HepG2 (cell line): ENCODE results near the gene CYP26A1. TPM values are rescaled to one million over a fixed set of nuclear protein-coding genes. Genes with fewer than 3 reads are reported as not detected.
A peak's percentile ranks its signal among the peaks of the same experiment; 100 is the strongest.

Source experiments
- MTA3 ChIP-seq: sonication (generic); formaldehyde crosslinking; IDR thresholded peaks from 2 replicates; pipeline ENCODE4 v1.4.0; 2020; ENCODE audit warnings: missing genetic modification reagents
- NFE2L2 ChIP-seq: fragments of 150-350 bp; IDR thresholded peaks from 2 replicates; pipeline ENCODE4 v1.6.1; 2014; ENCODE audit warnings: low read length
- NR2F1 ChIP-seq, 2 experiments: fragments of 450-650 bp in 1 of 2; formaldehyde crosslinking in 1 of 2; IDR thresholded peaks; 2 replicates each; pipeline versions ENCODE4 v1.5.0 to v1.6.1; 2016 to 2020; ENCODE audit warnings: mild to moderate bottlenecking in 1 of 2, missing compliant biosample characterization in 1 of 2, missing genetic modification reagents in 1 of 2, moderate library complexity in 1 of 2
- TRIM24 ChIP-seq: sonication (generic); formaldehyde crosslinking; IDR thresholded peaks from 2 replicates; pipeline ENCODE4 v1.8.0; 2022; ENCODE audit warnings: mild to moderate bottlenecking, missing genetic modification reagents
- ZBTB25 ChIP-seq: IDR thresholded peaks from 2 replicates; pipeline ENCODE4 v1.6.1; 2018; ENCODE audit warnings: missing genetic modification reagents
- ZMAT5 ChIP-seq: sonication (generic); formaldehyde crosslinking; IDR thresholded peaks from 2 replicates; pipeline ENCODE4 v1.5.0; 2020; ENCODE audit warnings: mild to moderate bottlenecking, low read depth, missing genetic modification reagents, borderline replicate concordance
- ZNF124 ChIP-seq: sonication (generic); formaldehyde crosslinking; IDR thresholded peaks from 2 replicates; pipeline ENCODE4 v1.4.0; 2020; ENCODE audit warnings: missing genetic modification reagents
- ZNF280B ChIP-seq: sonication (generic); formaldehyde crosslinking; IDR thresholded peaks from 2 replicates; pipeline ENCODE4 v1.5.0; 2020; ENCODE audit warnings: missing genetic modification reagents, mild to moderate bottlenecking, borderline replicate concordance
- ZNF335 ChIP-seq: sonication (generic); formaldehyde crosslinking; IDR thresholded peaks from 2 replicates; pipeline ENCODE4 v1.4.0; 2020; ENCODE audit warnings: missing genetic modification reagents
- ZNF510 ChIP-seq: sonication (generic); formaldehyde crosslinking; IDR thresholded peaks from 2 replicates; pipeline ENCODE4 v1.4.0; 2020; ENCODE audit warnings: low read depth, mild to moderate bottlenecking, missing genetic modification reagents
- ZNF605 ChIP-seq: sonication (generic); formaldehyde crosslinking; IDR thresholded peaks from 2 replicates; pipeline ENCODE4 v1.8.0; 2022; ENCODE audit warnings: mild to moderate bottlenecking, missing genetic modification reagents
- ZNF776 ChIP-seq: sonication (generic); formaldehyde crosslinking; IDR thresholded peaks from 2 replicates; pipeline ENCODE4 v1.4.0; 2020; ENCODE audit warnings: mild to moderate bottlenecking, missing genetic modification reagents
- ZZZ3 ChIP-seq: sonication (generic); formaldehyde crosslinking; IDR thresholded peaks from 2 replicates; pipeline ENCODE4 v1.4.0; 2020; ENCODE audit warnings: missing genetic modification reagents, mild to moderate bottlenecking, borderline replicate concordance
- polyA plus RNA-seq, 8 experiments: library from polyadenylated mRNA; depleted of rRNA in 3 of 8; stranded (reverse) in 7 of 8; unstranded in 1 of 8; fragments of >200 nt; fragmentation: Illumina TruSeq in 4 of 8; extraction: Trizol in 4 of 8; gene quantifications; 2 replicates each; pipeline versions ENCODE4 v1.2.1 to v1.2.3, GENCODE V29; 2011 to 2016; ENCODE audit warnings: low read depth in 4 of 8, missing spikeins in 1 of 8, mixed read lengths in 1 of 8; ENCODE audit not compliant: insufficient read depth in 1 of 8
- total RNA-seq, 5 experiments: library from RNA; depleted of rRNA; stranded (reverse); fragments of >200 nt; fragmentation: Illumina TruSeq; extraction: Trizol; gene quantifications; 2 replicates each; pipeline ENCODE4 v1.2.3, GENCODE V29; 2016; ENCODE audit warnings: low read depth in 1 of 5
- TF ChIP-seq, protein P1 (sequence below): sonication (generic); formaldehyde crosslinking; IDR thresholded peaks from 2 replicates; pipeline ENCODE4 v1.9.0; 2021; ENCODE audit warnings: missing genetic modification reagents, mild to moderate bottlenecking, borderline replicate concordance
- TF ChIP-seq, protein P2 (sequence below): sonication (generic); formaldehyde crosslinking; conservative IDR thresholded peaks from 2 replicates; pipeline ENCODE4 v1.8.1; 2023; ENCODE audit warnings: missing genetic modification reagents
- TF ChIP-seq, protein P3 (sequence below): sonication (generic); formaldehyde crosslinking; IDR thresholded peaks from 2 replicates; pipeline ENCODE4 v1.9.0; 2021; ENCODE audit warnings: missing genetic modification reagents, borderline replicate concordance
- TF ChIP-seq, protein P4 (sequence below): sonication (generic); formaldehyde crosslinking; IDR thresholded peaks from 2 replicates; pipeline ENCODE4 v1.8.1; 2023; ENCODE audit warnings: mild to moderate bottlenecking, missing genetic modification reagents, borderline replicate concordance
- TF ChIP-seq, protein P5 (sequence below), 2 experiments: sonication (generic) in 1 of 2; formaldehyde crosslinking in 1 of 2; IDR thresholded peaks; 2 replicates each; pipeline versions ENCODE4 v1.4.0 to v1.6.1; 2018 to 2020; ENCODE audit warnings: missing genetic modification reagents in 2 of 2, borderline replicate concordance in 1 of 2, low read depth in 1 of 2, mild to moderate bottlenecking in 1 of 2, missing biosample characterization in 1 of 2

Gene CYP26A1
- total and polyA plus RNA-seq, 2 of the 13 experiments (the other 11 are each of a cell fraction or from before 2014, with no cell fraction given), result 0.15 TPM; not detected in 1

GRCh38 chr10:93106631-93107072 is 33.0 kb downstream of the CYP26A1 start (continued):
- TF ChIP-seq, protein P1, sequence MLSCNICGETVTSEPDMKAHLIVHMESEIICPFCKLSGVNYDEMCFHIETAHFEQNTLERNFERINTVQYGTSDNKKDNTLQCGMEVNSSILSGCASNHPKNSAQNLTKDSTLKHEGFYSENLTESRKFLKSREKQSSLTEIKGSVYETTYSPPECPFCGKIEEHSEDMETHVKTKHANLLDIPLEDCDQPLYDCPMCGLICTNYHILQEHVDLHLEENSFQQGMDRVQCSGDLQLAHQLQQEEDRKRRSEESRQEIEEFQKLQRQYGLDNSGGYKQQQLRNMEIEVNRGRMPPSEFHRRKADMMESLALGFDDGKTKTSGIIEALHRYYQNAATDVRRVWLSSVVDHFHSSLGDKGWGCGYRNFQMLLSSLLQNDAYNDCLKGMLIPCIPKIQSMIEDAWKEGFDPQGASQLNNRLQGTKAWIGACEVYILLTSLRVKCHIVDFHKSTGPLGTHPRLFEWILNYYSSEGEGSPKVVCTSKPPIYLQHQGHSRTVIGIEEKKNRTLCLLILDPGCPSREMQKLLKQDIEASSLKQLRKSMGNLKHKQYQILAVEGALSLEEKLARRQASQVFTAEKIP (CRISPR knock-in tag), result no peak
- TF ChIP-seq, protein P2, sequence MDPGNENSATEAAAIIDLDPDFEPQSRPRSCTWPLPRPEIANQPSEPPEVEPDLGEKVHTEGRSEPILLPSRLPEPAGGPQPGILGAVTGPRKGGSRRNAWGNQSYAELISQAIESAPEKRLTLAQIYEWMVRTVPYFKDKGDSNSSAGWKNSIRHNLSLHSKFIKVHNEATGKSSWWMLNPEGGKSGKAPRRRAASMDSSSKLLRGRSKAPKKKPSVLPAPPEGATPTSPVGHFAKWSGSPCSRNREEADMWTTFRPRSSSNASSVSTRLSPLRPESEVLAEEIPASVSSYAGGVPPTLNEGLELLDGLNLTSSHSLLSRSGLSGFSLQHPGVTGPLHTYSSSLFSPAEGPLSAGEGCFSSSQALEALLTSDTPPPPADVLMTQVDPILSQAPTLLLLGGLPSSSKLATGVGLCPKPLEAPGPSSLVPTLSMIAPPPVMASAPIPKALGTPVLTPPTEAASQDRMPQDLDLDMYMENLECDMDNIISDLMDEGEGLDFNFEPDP (CRISPR knock-in tag), result no peak
- TF ChIP-seq ZNF280B (CRISPR knock-in tag) (no peak), ZNF776 (CRISPR knock-in tag) (no peak), ZNF124 (CRISPR knock-in tag) (no peak; the same call in 1 of the 2 replicates), MTA3 (CRISPR knock-in tag) (no peak), ZZZ3 (CRISPR knock-in tag) (no peak), TRIM24 (no peak), ZBTB25 (CRISPR knock-in tag) (no peak; the same call in 1 of the 2 replicates), ZNF605 (CRISPR knock-in tag) (no peak), ZNF510 (no peak), ZNF335 (CRISPR knock-in tag) (no peak), NFE2L2 (no peak), NR2F1 (CRISPR knock-in tag; IDR thresholded peaks at IDR 0.05) (peak; percentile 91 to 93), ZMAT5 (CRISPR knock-in tag) (no peak)
- TF ChIP-seq, protein P3, sequence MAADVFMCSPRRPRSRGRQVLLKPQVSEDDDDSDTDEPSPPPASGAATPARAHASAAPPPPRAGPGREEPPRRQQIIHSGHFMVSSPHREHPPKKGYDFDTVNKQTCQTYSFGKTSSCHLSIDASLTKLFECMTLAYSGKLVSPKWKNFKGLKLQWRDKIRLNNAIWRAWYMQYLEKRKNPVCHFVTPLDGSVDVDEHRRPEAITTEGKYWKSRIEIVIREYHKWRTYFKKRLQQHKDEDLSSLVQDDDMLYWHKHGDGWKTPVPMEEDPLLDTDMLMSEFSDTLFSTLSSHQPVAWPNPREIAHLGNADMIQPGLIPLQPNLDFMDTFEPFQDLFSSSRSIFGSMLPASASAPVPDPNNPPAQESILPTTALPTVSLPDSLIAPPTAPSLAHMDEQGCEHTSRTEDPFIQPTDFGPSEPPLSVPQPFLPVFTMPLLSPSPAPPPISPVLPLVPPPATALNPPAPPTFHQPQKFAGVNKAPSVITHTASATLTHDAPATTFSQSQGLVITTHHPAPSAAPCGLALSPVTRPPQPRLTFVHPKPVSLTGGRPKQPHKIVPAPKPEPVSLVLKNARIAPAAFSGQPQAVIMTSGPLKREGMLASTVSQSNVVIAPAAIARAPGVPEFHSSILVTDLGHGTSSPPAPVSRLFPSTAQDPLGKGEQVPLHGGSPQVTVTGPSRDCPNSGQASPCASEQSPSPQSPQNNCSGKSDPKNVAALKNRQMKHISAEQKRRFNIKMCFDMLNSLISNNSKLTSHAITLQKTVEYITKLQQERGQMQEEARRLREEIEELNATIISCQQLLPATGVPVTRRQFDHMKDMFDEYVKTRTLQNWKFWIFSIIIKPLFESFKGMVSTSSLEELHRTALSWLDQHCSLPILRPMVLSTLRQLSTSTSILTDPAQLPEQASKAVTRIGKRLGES (CRISPR knock-in tag), result no peak
- TF ChIP-seq, protein P4, sequence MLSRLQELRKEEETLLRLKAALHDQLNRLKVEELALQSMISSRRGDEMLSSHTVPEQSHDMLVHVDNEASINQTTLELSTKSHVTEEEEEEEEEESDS (CRISPR knock-in tag), result no peak
- TF ChIP-seq, protein P5, sequence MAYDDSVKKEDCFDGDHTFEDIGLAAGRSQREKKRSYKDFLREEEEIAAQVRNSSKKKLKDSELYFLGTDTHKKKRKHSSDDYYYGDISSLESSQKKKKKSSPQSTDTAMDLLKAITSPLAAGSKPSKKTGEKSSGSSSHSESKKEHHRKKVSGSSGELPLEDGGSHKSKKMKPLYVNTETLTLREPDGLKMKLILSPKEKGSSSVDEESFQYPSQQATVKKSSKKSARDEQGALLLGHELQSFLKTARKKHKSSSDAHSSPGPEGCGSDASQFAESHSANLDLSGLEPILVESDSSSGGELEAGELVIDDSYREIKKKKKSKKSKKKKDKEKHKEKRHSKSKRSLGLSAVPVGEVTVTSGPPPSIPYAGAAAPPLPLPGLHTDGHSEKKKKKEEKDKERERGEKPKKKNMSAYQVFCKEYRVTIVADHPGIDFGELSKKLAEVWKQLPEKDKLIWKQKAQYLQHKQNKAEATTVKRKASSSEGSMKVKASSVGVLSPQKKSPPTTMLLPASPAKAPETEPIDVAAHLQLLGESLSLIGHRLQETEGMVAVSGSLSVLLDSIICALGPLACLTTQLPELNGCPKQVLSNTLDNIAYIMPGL (CRISPR knock-in tag; IDR thresholded peaks at IDR 0.05; ENCODE audit: borderline replicate concordance in 1 of 2, low read depth in 1 of 2), result no peak; a peak in 1 of 4 replicates
